ENCODE measurements around the gene NRIP1. TPM values are rescaled to one million over a fixed set of nuclear protein-coding genes. Genes with fewer than 3 reads are reported as not detected.

Gene NRIP1
- total and polyA plus RNA-seq, 2 of the 13 experiments (the other 11 are each of a cell fraction or from before 2014, with no cell fraction given), result 21.0 to 69.0 TPM

GRCh38 chr21:15096146-15096545 lies 31.3 kb upstream of the NRIP1 start:
- BruUV-seq (replicated peaks), result no TSS peak
- ChIA-PET POLR2A (no interaction called here), CTCF (ENCODE audit: low intra/inter-chr PET ratio, low total read pairs) (no interaction called here)
- H3K4me2 ChIP-seq (ENCODE audit: low read depth, low read length), result no peak overlapping the region
- FAIRE-seq (no peak), DNase-seq (ENCODE audit: low spot score) (no peak), ATAC-seq (no peak)
- H3K79me2 ChIP-seq (ENCODE audit: insufficient read depth, low read length), result no peaks in the 10 kb centered on the region
- H3K4me3 ChIP-seq (replicated peaks in 1 of 3; ENCODE audit: insufficient read depth in 1 of 3, low read depth in 2 of 3, low read length in 3 of 3), result no peak overlapping the region
- in situ Hi-C loops (cut with HindIII; ENCODE audit: extremely low pct_ligation_motif_present, low pct_unique_long_range_greater_than_20kb), result no loop called here
- WGBS (ENCODE audit: low lambda C conversion rate), result 92% methylated on average over 1 of the region's 1 CpG
- intact Hi-C loops (cut with micrococcal nuclease; ENCODE audit: unreplicated experiment), result no loop called here
- no peaks in the 10 kb centered on the region for H3K4me1 ChIP-seq (ENCODE audit: insufficient read depth, low read length)
- TF ChIP-seq SOX5 (CRISPR knock-in tag; IDR thresholded peaks at IDR 0.05; ENCODE audit: borderline replicate concordance), result no peak
- no peak for TF ChIP-seq FOXC1 (CRISPR knock-in tag; IDR thresholded peaks at IDR 0.05; ENCODE audit: borderline replicate concordance)
- no peak for TF ChIP-seq ZNF597 (CRISPR knock-in tag; IDR thresholded peaks at IDR 0.05)
- no peak for TF ChIP-seq PCBP1 (IDR thresholded peaks at IDR 0.05; ENCODE audit: borderline replicate concordance, low read depth, low read length)
- TF ChIP-seq SALL2 (CRISPR knock-in tag; IDR thresholded peaks at IDR 0.05), result no peak
- no peak for TF ChIP-seq CREB3 (CRISPR knock-in tag; IDR thresholded peaks at IDR 0.05)
- no peak for TF ChIP-seq CHD4 (IDR thresholded peaks at IDR 0.05; ENCODE audit: borderline replicate concordance, low read length)
- no peak for TF ChIP-seq ZNF335 (CRISPR knock-in tag; IDR thresholded peaks at IDR 0.05)
- H2AFZ ChIP-seq (ENCODE audit: low read length), result no peak overlapping the region
- no peaks in the 10 kb centered on the region for H3K9me3 ChIP-seq (ENCODE audit: low read length)
- H3K27ac ChIP-seq (ENCODE audit: extremely low read length, insufficient read depth, low read length), result no peak overlapping the region
- no peaks in the 10 kb centered on the region for H3K27me3 ChIP-seq (ENCODE audit: control insufficient read depth in 1 of 2, insufficient read depth in 2 of 2, low read length in 2 of 2)
- no peak overlapping the region for H3K9ac ChIP-seq (ENCODE audit: insufficient read depth, low read depth, low read length)
- no peaks in the 10 kb centered on the region for H4K20me1 ChIP-seq (ENCODE audit: insufficient read depth, low read length)
- H3K36me3 ChIP-seq (replicated peaks in 1 of 2; ENCODE audit: control insufficient read depth in 1 of 2, insufficient read depth in 2 of 2, low read length in 2 of 2), result no peaks in the 10 kb centered on the region

Data from HepG2 (cell line).